NOMO-1 treated with dmso at 0.1 percent for 144 hours (cell line): ENCODE data around the gene PRDX4.
A peak's percentile ranks its signal among the peaks of the same experiment; 100 is the strongest.
"Not testable (repeated sequence)": the region's sequence is repeated elsewhere in the genome, so short reads cannot be mapped to it uniquely, and the experiment has no call there.

Source experiments
- DNase-seq: peaks from one replicate; lab custom pipeline; 2025; ENCODE audit not compliant: unreplicated experiment; lab: John Stamatoyannopoulos, UW

The PRDX4 gene

GRCh38 chrX:23667239-23668177, at the start of gene PRDX4:
Gene PRDX4, plus strand, starts transcription at chrX:23667493. Its CDS starts 78 bp downstream, at chrX:23667571.
- peak; percentile 49 for DNase-seq

- no peak for DNase-seq
Measured at GRCh38 chrX:23621621-23622265, 45.5 kb upstream of the PRDX4 start.

- DNase-seq = no peak
Measured at GRCh38 chrX:23623797-23624196, 43.5 kb upstream of the PRDX4 start.

GRCh38 chrX:23626651-23627050, 40.6 kb upstream of the PRDX4 start:
- peak; percentile 7 for DNase-seq

- DNase-seq = no peak
Measured at GRCh38 chrX:23628131-23628530, 39.2 kb upstream of the PRDX4 start.

GRCh38 chrX:23631136-23631535, 36.2 kb upstream of the PRDX4 start:
- DNase-seq = no peak

- DNase-seq = no peak
Measured at GRCh38 chrX:23633834-23634580, 33.3 kb upstream of the PRDX4 start.

- DNase-seq = no peak
Measured at GRCh38 chrX:23637187-23637586, 30.1 kb upstream of the PRDX4 start.

- no peak for DNase-seq
Measured at GRCh38 chrX:23643020-23643419, 24.3 kb upstream of the PRDX4 start.

GRCh38 chrX:23644744-23645143, 22.5 kb upstream of the PRDX4 start:
- no peak for DNase-seq

- DNase-seq = no peak
Measured at GRCh38 chrX:23656091-23656490, 11.2 kb upstream of the PRDX4 start.

GRCh38 chrX:23656684-23657083, 10.6 kb upstream of the PRDX4 start:
- DNase-seq = no peak

- no peak for DNase-seq
Measured at GRCh38 chrX:23659339-23659738, 8.0 kb upstream of the PRDX4 start.

- DNase-seq = not testable (repeated sequence)
Measured at GRCh38 chrX:23660083-23660765, 7.1 kb upstream of the PRDX4 start.

GRCh38 chrX:23660766-23661132, 6.5 kb upstream of the PRDX4 start:
- no peak for DNase-seq

- no peak for DNase-seq
Measured at GRCh38 chrX:23661671-23662070, 5.6 kb upstream of the PRDX4 start.

- no peak for DNase-seq
Measured at GRCh38 chrX:23662187-23662586, 5.1 kb upstream of the PRDX4 start.

GRCh38 chrX:23662853-23663252, 4.4 kb upstream of the PRDX4 start:
- no peak for DNase-seq

GRCh38 chrX:23664496-23664895, 2.8 kb upstream of the PRDX4 start:
- no peak for DNase-seq

- DNase-seq = no peak
Measured at GRCh38 chrX:23666282-23666681, 1.0 kb upstream of the PRDX4 start.

- DNase-seq = no peak
Measured at GRCh38 chrX:23668335-23668734, 1.0 kb downstream of the PRDX4 start.
